Measurements from ENCODE around the gene FNIP1.

- TF ChIP-seq CTCF (IDR thresholded peaks at IDR 0.05; ENCODE audit: low read length) (no peak), EZH2 (optimal IDR thresholded peaks at IDR 0.05; ENCODE audit: low read depth, low read length) (no peak)
These were observed 188.8 kb downstream of the FNIP1 start for GRCh38 chr5:131607903-131608540.
